K562 (cell line): ENCODE measurements around the gene SUOX. TPM values are rescaled to one million over a fixed set of nuclear protein-coding genes. Genes with fewer than 3 reads are reported as not detected.

Source experiments
- ATAC-seq: fragments of 200-7000 bp; cut with Tn5 transposase; 3 replicates; pipeline ENCODE4 v1.9.1; 2020; ENCODE audit warnings: moderate library complexity
- BruUV-seq: library from RNA; stranded (reverse); fragments of 400-500 nt; replicated peaks from 2 replicates; lab custom pipeline; 2021; lab: Mats Ljungman, UMichigan
- CTCF ChIA-PET: fragments of 300-600 bp; formaldehyde crosslinking; extraction: SDS; loops from one replicate; lab custom pipeline; 2021; ENCODE audit warnings: low intra/inter-chr PET ratio; lab: Yijun Ruan, JAX
- POLR2A ChIA-PET: fragments of 300-600, 350-650 bp; sonication (Branson Sonifier 250); formaldehyde crosslinking; extraction: SDS; loops from one replicate; lab custom pipeline; 2021; ENCODE audit warnings: antibody characterized with exemption, inconsistent platforms; lab: Yijun Ruan, JAX
- DNase-seq, 4 experiments: peaks; one replicate each; pipeline versions ENCODE4 v3.0.0 to v3.0.0-alpha.2; 2011 to 2018; ENCODE audit warnings: low spot score in 3 of 4, mixed read lengths in 3 of 4; ENCODE audit errors: extremely low read depth in 1 of 4
- FAIRE-seq: peaks from 2 replicates; lab custom pipeline; 2011; peaks lifted over from hg19 to GRCh38; lab: Jason Lieb, UNC
- H2AFZ ChIP-seq: 2 replicates; pipeline ENCODE4 v1.6.0; 2011; ENCODE audit warnings: low read depth, low read length, control low read depth, inconsistent platforms
- H3K27ac ChIP-seq: fragments of 200-600 bp; 3 replicates; pipeline ENCODE4 v1.8.0; 2011; ENCODE audit warnings: low read depth, mild to moderate bottlenecking, control low read depth, inconsistent platforms, low read length, moderate library complexity, mixed read lengths; ENCODE audit errors: extremely low read depth
- H3K27me3 ChIP-seq, 2 experiments: fragments of 300-600 bp in 1 of 2; 2 replicates in 1 of 2; 3 replicates in 1 of 2; pipeline versions ENCODE4 v1.6.0 to v1.8.0; 2011; ENCODE audit warnings: inconsistent platforms in 2 of 2, low read length in 2 of 2, mild to moderate bottlenecking in 1 of 2, mixed read lengths in 1 of 2, moderate library complexity in 1 of 2; ENCODE audit not compliant: control insufficient read depth in 2 of 2, insufficient read depth in 2 of 2
- H3K36me3 ChIP-seq: fragments of 300-600 bp; 3 replicates; pipeline ENCODE4 v1.8.0; 2011; ENCODE audit warnings: mild to moderate bottlenecking, low read length, inconsistent platforms; ENCODE audit not compliant: control insufficient read depth, insufficient read depth
- H3K4me1 ChIP-seq, 2 experiments: fragments of 200-600 bp in 1 of 2; replicated peaks in 1 of 2; 2 replicates in 1 of 2; 3 replicates in 1 of 2; pipeline versions ENCODE4 v1.5.1 to v1.8.0; 2011; ENCODE audit warnings: inconsistent platforms in 2 of 2, low read length in 2 of 2, mild to moderate bottlenecking in 1 of 2, mixed read lengths in 1 of 2, moderate library complexity in 1 of 2; ENCODE audit not compliant: control insufficient read depth in 2 of 2, insufficient read depth in 2 of 2
- H3K4me2 ChIP-seq: 2 replicates; pipeline ENCODE4 v1.6.1; 2011; ENCODE audit warnings: low read length, control low read depth, inconsistent platforms, mixed read lengths; ENCODE audit not compliant: insufficient read depth
- H3K4me3 ChIP-seq: fragments of 200-600 bp; sonication (generic), shearing (Covaris generic); 2 replicates; pipeline ENCODE4 v1.5.1; 2016; ENCODE audit warnings: control low read depth, inconsistent platforms
- H3K79me2 ChIP-seq: fragments of 200-600 bp; 3 replicates; pipeline ENCODE4 v1.8.0; 2011; ENCODE audit warnings: low read length, inconsistent platforms; ENCODE audit not compliant: control insufficient read depth, insufficient read depth
- H3K9ac ChIP-seq, 2 experiments: 2 replicates each; pipeline versions ENCODE4 v1.6.0 to v1.6.1; 2011; ENCODE audit warnings: low read depth in 2 of 2, low read length in 2 of 2, control low read depth in 1 of 2, inconsistent platforms in 1 of 2, mild to moderate bottlenecking in 1 of 2, mixed read lengths in 1 of 2; ENCODE audit not compliant: insufficient read depth in 1 of 2
- H3K9me1 ChIP-seq: one replicate; pipeline ENCODE4 v1.6.0; 2011; ENCODE audit warnings: inconsistent platforms, mild to moderate bottlenecking, low read length, moderate library complexity; ENCODE audit not compliant: control insufficient read depth, insufficient read depth
- H3K9me3 ChIP-seq: replicated peaks from 2 replicates; pipeline ENCODE4 v1.5.1; 2011; ENCODE audit warnings: low read depth, low read length, inconsistent platforms; ENCODE audit not compliant: control insufficient read depth, insufficient read depth
- H4K20me1 ChIP-seq: replicated peaks from 2 replicates; pipeline ENCODE4 v1.6.1; 2011; ENCODE audit warnings: low read length, inconsistent platforms, mixed read lengths; ENCODE audit not compliant: control insufficient read depth, insufficient read depth
- CBX1 ChIP-seq: sonication (generic); IDR thresholded peaks from 2 replicates; pipeline ENCODE4 v1.6.1; 2016; ENCODE audit warnings: antibody characterized with exemption, low read depth, mild to moderate bottlenecking
- CEBPG ChIP-seq, 3 experiments: fragments of 200-800 bp in 1 of 3; sonication (Bioruptor generic) in 1 of 3; sonication (generic) in 1 of 3; formaldehyde crosslinking in 1 of 3; IDR thresholded peaks in 2 of 3; conservative IDR thresholded peaks in 1 of 3; 2 replicates each; pipeline versions ENCODE4 v1.6.1 to v1.8.0; 2016 to 2022; ENCODE audit warnings: missing compliant biosample characterization in 2 of 3, missing genetic modification characterization in 2 of 3, mild to moderate bottlenecking in 1 of 3, missing genetic modification reagents in 1 of 3
- E2F5 ChIP-seq: sonication (generic); formaldehyde crosslinking; IDR thresholded peaks from 2 replicates; pipeline ENCODE4 v1.8.0; 2022; ENCODE audit warnings: mild to moderate bottlenecking, missing genetic modification reagents
- FOSL1 ChIP-seq: fragments of 200-800 bp; sonication (Bioruptor generic); conservative IDR thresholded peaks from 2 replicates; pipeline ENCODE4 v1.6.1; 2016; ENCODE audit warnings: missing genetic modification characterization, missing compliant biosample characterization
- GTF3C2 ChIP-seq: IDR thresholded peaks from 3 replicates; pipeline ENCODE4 v1.6.1; 2011; ENCODE audit warnings: borderline replicate concordance, mild to moderate bottlenecking, moderate library complexity; ENCODE audit not compliant: insufficient read length; ENCODE audit errors: extremely low read depth
- MCM3 ChIP-seq: fragments of 450-650 bp; IDR thresholded peaks from 2 replicates; pipeline ENCODE4 v1.6.1; 2016
- RBM17 ChIP-seq: fragments of 200-400 bp; formaldehyde crosslinking; IDR thresholded peaks from 2 replicates; pipeline ENCODE4 v1.6.1; 2017; ENCODE audit warnings: low read depth, mild to moderate bottlenecking, low read length, borderline replicate concordance
- WGBS: fragments of 100-300 bp; shearing (Covaris generic); methylation state at CpG from one replicate; pipeline ENCODE4 v1.1.6; 2016; ENCODE audit warnings: low coverage, mixed read lengths; ENCODE audit not compliant: insufficient coverage; ENCODE audit errors: missing lambda C conversion rate; 5-methylcytosine and 5-hydroxymethylcytosine counted together
- in situ Hi-C: fragments of 300-500 bp; cut with MboI; formaldehyde crosslinking; loops from 4 replicates; pipeline ENCODE4 v1.15.0; 2018; ENCODE audit warnings: inconsistent platforms, mixed read lengths
- intact Hi-C: fragments of 100-400 bp; cut with micrococcal nuclease; formaldehyde crosslinking; loops from 2 replicates; pipeline ENCODE4 v1.14.2; 2022
- polyA plus RNA-seq, 8 experiments: library from polyadenylated mRNA; depleted of rRNA in 4 of 8; stranded (reverse) in 5 of 8; unstranded in 3 of 8; fragments of >200 nt; fragmentation: Nextera tagmentation in 2 of 8; fragmentation: Illumina TruSeq in 1 of 8; extraction: Ambion mirVana in 2 of 8; extraction: Trizol in 1 of 8; gene quantifications; 2 replicates each; pipeline versions ENCODE4 v1.2.1 to v1.2.3, GENCODE V29; 2011 to 2014; ENCODE audit warnings: inconsistent platforms in 1 of 8, missing spikeins in 1 of 8
- total RNA-seq, 7 experiments: library from RNA; depleted of rRNA in 6 of 7; stranded (reverse); fragments of >200 nt in 6 of 7; fragmentation: Illumina TruSeq in 2 of 7; extraction: Trizol in 2 of 7; gene quantifications; 2 replicates each; pipeline versions ENCODE4 v1.2.1 to v1.2.3, GENCODE V29; 2011 to 2021; ENCODE audit warnings: low replicate concordance in 1 of 7
- TF ChIP-seq, protein P1 (sequence below): fragments of 200-800 bp; sonication (Bioruptor generic); IDR thresholded peaks from 2 replicates; pipeline ENCODE4 v1.6.1; 2017; ENCODE audit warnings: missing genetic modification characterization, missing compliant biosample characterization
- TF ChIP-seq, protein P2 (sequence below): fragments of 150-350 bp; conservative IDR thresholded peaks from 2 replicates; pipeline ENCODE4 v1.6.1; 2014; ENCODE audit warnings: low read length

The SUOX gene
- total and polyA plus RNA-seq, 9 of the 15 experiments (the other 6 are each of a cell fraction or from before 2014, with no cell fraction given), result 9.2 to 39.7 (median 25.4) TPM

DNA sequence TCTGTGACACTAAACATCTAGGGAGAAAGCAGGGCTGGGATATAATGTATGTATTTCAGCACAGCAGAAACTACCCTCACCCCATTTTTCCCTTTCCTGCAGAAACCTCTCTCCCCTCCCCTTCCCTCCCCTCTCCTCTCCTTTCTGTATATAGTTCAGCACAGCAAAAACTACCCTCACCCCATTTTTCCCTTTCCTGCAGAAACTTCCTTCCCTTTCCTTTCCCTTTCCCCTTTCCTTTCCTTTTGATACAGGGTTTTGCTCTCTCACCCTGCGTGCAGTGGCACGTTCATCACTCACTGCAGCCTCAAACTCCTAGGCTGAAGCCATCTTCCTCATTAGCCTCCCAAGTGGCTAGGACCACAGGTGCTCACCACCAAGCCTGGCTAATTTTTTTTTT, 33.3 kb upstream of the SUOX start (continued):
- TF ChIP-seq FOSL1 (no peak), RBM17 (no peak), MCM3 (no peak), GTF3C2 (no peak)
- TF ChIP-seq, protein P1, sequence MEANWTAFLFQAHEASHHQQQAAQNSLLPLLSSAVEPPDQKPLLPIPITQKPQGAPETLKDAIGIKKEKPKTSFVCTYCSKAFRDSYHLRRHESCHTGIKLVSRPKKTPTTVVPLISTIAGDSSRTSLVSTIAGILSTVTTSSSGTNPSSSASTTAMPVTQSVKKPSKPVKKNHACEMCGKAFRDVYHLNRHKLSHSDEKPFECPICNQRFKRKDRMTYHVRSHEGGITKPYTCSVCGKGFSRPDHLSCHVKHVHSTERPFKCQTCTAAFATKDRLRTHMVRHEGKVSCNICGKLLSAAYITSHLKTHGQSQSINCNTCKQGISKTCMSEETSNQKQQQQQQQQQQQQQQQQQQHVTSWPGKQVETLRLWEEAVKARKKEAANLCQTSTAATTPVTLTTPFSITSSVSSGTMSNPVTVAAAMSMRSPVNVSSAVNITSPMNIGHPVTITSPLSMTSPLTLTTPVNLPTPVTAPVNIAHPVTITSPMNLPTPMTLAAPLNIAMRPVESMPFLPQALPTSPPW, result no peak

DNA sequence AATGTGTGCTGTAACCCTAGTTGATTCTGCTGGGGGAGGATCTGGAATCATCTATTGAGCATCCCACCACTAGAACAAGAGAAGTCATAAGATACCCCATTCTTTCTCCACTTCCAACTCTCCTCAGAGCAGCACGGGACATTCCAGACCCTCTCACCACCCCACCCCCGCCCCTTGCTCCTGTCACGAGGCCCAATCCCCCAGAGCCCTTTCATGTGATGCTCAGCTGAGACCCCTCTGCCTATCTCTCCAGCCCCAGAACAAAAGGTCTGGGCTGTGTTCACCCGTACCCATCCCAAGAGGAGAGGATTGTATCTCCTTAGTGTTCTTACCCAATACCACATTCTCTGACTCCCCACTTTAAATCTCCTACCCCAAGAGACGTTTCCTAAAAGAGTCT, 31.8 kb upstream of the SUOX start:
- ChIA-PET CTCF (no interaction called here), POLR2A (no interaction called here)
- Histone ChIP-seq H3K9ac (no peak overlapping the region; a peak in 1 of 4 replicates), H3K9me1 (no peaks in the 10 kb centered on the region), H3K27ac (no peak overlapping the region), H3K79me2 (peaks cover 23% of the 10 kb centered on the region), H3K9me3 (no peaks in the 10 kb centered on the region), H2AFZ (peak overlapping the region; percentile 87; the same call in 1 of the 2 replicates), H3K4me3 (no peak overlapping the region), H3K36me3 (peaks cover 24% of the 10 kb centered on the region; the same call in 2 of the 3 replicates), H3K27me3 (no peaks in the 10 kb centered on the region), H3K4me1 (peaks cover 5 to 12% of the 10 kb centered on the region in 2 experiments; a peak in 4 of 5 replicates), H4K20me1 (no peaks in the 10 kb centered on the region), H3K4me2 (no peak overlapping the region)
- FAIRE-seq, result no peak
- no peak for ATAC-seq
- intact Hi-C loops, result no loop called here
- 36% methylated on average over 3 of the region's 5 CpGs for WGBS
- no peak for DNase-seq
- no TSS peak for BruUV-seq
- in situ Hi-C loops, result no loop called here
- TF ChIP-seq CEBPG (CRISPR knock-in tag; IDR thresholded peaks at IDR 0.05) (no peak), CEBPG (tag; conservative IDR thresholded peaks at IDR 0.05 in 1 of 2, IDR thresholded peaks at IDR 0.05 in 1 of 2) (no peak), E2F5 (no peak), CBX1 (no peak)
- TF ChIP-seq, protein P2, sequence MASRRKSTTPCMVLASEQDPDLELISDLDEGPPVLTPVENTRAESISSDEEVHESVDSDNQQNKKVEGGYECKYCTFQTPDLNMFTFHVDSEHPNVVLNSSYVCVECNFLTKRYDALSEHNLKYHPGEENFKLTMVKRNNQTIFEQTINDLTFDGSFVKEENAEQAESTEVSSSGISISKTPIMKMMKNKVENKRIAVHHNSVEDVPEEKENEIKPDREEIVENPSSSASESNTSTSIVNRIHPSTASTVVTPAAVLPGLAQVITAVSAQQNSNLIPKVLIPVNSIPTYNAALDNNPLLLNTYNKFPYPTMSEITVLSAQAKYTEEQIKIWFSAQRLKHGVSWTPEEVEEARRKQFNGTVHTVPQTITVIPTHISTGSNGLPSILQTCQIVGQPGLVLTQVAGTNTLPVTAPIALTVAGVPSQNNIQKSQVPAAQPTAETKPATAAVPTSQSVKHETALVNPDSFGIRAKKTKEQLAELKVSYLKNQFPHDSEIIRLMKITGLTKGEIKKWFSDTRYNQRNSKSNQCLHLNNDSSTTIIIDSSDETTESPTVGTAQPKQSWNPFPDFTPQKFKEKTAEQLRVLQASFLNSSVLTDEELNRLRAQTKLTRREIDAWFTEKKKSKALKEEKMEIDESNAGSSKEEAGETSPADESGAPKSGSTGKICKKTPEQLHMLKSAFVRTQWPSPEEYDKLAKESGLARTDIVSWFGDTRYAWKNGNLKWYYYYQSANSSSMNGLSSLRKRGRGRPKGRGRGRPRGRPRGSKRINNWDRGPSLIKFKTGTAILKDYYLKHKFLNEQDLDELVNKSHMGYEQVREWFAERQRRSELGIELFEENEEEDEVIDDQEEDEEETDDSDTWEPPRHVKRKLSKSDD, result no peak
